HG02885 (cell line): Measurements from ENCODE around the gene ZNF816.
"Not testable (repeated sequence)": the region's sequence is repeated elsewhere in the genome, so short reads cannot be mapped to it uniquely, and the experiment has no call there.

Experiments used
- ATAC-seq: cut with Tn5 transposase; IDR thresholded peaks from one replicate; pipeline ENCODE4 v1.9.1; 2021; ENCODE audit warnings: mild to moderate bottlenecking; ENCODE audit not compliant: unreplicated experiment, poor library complexity

ZNF816 gene

GRCh38 chr19:52962394-52963246 is at the start of gene ZNF816:
ZNF816 (minus strand) TSS chr19:52962881; CDS start chr19:52956089, 6,792 bp downstream.
- ATAC-seq: peak; percentile 99

- no peak for ATAC-seq
Measured at GRCh38 chr19:53012006-53012405, 49.3 kb upstream of the ZNF816 start.

GRCh38 chr19:53010494-53010893 is 47.8 kb upstream of the ZNF816 start:
- no peak for ATAC-seq

- ATAC-seq: no peak
Measured at GRCh38 chr19:53008061-53008778, 45.5 kb upstream of the ZNF816 start.

- ATAC-seq: no peak
Measured at GRCh38 chr19:53007606-53008005, 44.9 kb upstream of the ZNF816 start.

- no peak for ATAC-seq
Measured at GRCh38 chr19:53007200-53007599, 44.5 kb upstream of the ZNF816 start.

GRCh38 chr19:53004242-53004641 is 41.6 kb upstream of the ZNF816 start:
- no peak for ATAC-seq

- ATAC-seq: no peak
Measured at GRCh38 chr19:53002479-53002878, 39.8 kb upstream of the ZNF816 start.

- no peak for ATAC-seq
Measured at GRCh38 chr19:52997975-52998374, 35.3 kb upstream of the ZNF816 start.

GRCh38 chr19:52995711-52996110 is 33.0 kb upstream of the ZNF816 start:
- ATAC-seq: no peak

GRCh38 chr19:52993342-52994178 is 30.9 kb upstream of the ZNF816 start:
- ATAC-seq: no peak

- no peak for ATAC-seq
Measured at GRCh38 chr19:52992109-52993004, 29.7 kb upstream of the ZNF816 start.

- ATAC-seq: no peak
Measured at GRCh38 chr19:52991484-52991883, 28.8 kb upstream of the ZNF816 start.

GRCh38 chr19:52990759-52991418 is 28.2 kb upstream of the ZNF816 start:
- ATAC-seq: no peak

- no peak for ATAC-seq
Measured at GRCh38 chr19:52988506-52988905, 25.8 kb upstream of the ZNF816 start.

- no peak for ATAC-seq
Measured at GRCh38 chr19:52987221-52987620, 24.5 kb upstream of the ZNF816 start.

- not testable (repeated sequence) for ATAC-seq
Measured at GRCh38 chr19:52983167-52983566, 20.5 kb upstream of the ZNF816 start.

GRCh38 chr19:52981329-52981728 is 18.6 kb upstream of the ZNF816 start:
- ATAC-seq: no peak

- ATAC-seq: no peak
Measured at GRCh38 chr19:52967772-52968171, 5.1 kb upstream of the ZNF816 start.
